Keratinocyte (primary cell): ENCODE results near the gene LSM10.

Experiments
- EZH2 ChIP-seq: IDR thresholded peaks from one replicate; pipeline ENCODE4 v1.6.1; 2012; ENCODE audit warnings: inconsistent platforms, mild to moderate bottlenecking, low read length, moderate library complexity
- TF ChIP-seq, protein P1 (sequence below), 3 experiments: IDR thresholded peaks in 1 of 3; conservative IDR thresholded peaks in 1 of 3; optimal IDR thresholded peaks in 1 of 3; 2 replicates in 2 of 3; 3 replicates in 1 of 3; pipeline versions ENCODE3 to v1.5.1; 2011; ENCODE audit warnings: low read length in 3 of 3, mild to moderate bottlenecking in 3 of 3, moderate library complexity in 2 of 3, control low read depth in 1 of 3, inconsistent platforms in 1 of 3; ENCODE audit not compliant: insufficient read depth in 2 of 3; ENCODE audit errors: extremely low read depth in 1 of 3

- TF ChIP-seq, protein P1, sequence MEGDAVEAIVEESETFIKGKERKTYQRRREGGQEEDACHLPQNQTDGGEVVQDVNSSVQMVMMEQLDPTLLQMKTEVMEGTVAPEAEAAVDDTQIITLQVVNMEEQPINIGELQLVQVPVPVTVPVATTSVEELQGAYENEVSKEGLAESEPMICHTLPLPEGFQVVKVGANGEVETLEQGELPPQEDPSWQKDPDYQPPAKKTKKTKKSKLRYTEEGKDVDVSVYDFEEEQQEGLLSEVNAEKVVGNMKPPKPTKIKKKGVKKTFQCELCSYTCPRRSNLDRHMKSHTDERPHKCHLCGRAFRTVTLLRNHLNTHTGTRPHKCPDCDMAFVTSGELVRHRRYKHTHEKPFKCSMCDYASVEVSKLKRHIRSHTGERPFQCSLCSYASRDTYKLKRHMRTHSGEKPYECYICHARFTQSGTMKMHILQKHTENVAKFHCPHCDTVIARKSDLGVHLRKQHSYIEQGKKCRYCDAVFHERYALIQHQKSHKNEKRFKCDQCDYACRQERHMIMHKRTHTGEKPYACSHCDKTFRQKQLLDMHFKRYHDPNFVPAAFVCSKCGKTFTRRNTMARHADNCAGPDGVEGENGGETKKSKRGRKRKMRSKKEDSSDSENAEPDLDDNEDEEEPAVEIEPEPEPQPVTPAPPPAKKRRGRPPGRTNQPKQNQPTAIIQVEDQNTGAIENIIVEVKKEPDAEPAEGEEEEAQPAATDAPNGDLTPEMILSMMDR (optimal IDR thresholded peaks at IDR 0.05 in 1 of 3, IDR thresholded peaks at IDR 0.05 in 1 of 3, conservative IDR thresholded peaks at IDR 0.05 in 1 of 3; ENCODE audit: extremely low read depth in 1 of 3, insufficient read depth in 2 of 3, low read length in 3 of 3) = no peak
- TF ChIP-seq EZH2 = no peak
These were observed 6.4 kb downstream of the LSM10 start for GRCh38 chr1:36391271-36391670.
